GM21737 (cell line): ENCODE data around the gene LYPD5.
"Not testable (repeated sequence)": the region's sequence is repeated elsewhere in the genome, so short reads cannot be mapped to it uniquely, and the experiment has no call there.

Experiments used
- ATAC-seq: cut with Tn5 transposase; IDR thresholded peaks from one replicate; pipeline ENCODE4 v1.9.1; 2021; ENCODE audit warnings: mild to moderate bottlenecking, moderate library complexity; ENCODE audit not compliant: unreplicated experiment

LYPD5 gene

GRCh38 chr19:43779147-43779819 is 23.0 kb downstream of the LYPD5 start:
- ATAC-seq = no peak

- ATAC-seq = no peak
Measured at GRCh38 chr19:43778651-43779050, 23.6 kb downstream of the LYPD5 start.

- no peak for ATAC-seq
Measured at GRCh38 chr19:43777163-43777695, 25.0 kb downstream of the LYPD5 start.

DNA sequence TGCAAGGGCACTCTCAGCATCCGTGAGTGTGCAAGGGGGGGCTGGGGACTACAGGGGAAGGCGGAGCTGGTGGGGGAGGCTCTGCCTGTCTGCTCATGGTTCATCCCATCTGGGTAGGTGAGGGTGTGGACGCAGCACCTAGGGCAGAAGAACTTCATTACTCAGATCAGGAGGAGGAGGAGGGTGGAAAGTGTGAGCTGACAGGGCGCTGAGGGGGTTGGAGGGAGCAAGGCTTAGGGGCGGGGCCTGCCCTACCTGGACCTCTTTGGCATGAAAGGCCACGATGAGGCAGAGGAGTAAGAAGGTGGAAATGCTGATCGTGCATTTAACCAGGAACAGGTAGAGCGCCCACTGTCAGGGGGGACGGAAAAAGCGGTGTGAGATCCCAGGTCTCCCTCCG is 26.0 kb downstream of the LYPD5 start:
- ATAC-seq = no peak

DNA sequence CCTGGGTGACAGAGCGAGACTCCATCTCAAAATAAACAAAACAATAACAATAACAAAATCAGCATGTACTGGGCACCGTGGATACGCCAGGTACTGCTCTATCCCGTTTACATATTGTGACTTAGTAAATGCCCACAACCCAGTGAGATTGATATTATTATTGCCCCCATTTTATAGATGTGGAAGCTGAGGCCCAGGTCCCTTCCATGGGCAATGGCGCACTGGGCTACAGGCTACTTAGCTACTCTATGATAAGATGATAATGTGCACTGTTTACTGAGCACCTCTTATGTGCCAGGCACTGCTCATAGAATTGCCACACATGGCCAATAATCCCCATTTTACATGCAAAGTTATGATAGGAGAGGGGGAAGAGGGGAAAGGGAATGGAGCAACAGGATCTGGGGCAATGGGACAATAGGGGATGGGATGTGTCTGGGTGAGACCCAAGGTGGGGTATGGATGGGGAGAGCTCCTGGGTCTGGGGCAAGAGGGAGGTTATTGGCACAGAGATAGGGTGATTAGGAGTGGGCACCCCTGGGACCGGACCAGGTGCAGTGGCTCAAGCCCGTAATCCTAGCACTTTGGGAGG is 26.9 kb downstream of the LYPD5 start:
- no peak for ATAC-seq

DNA sequence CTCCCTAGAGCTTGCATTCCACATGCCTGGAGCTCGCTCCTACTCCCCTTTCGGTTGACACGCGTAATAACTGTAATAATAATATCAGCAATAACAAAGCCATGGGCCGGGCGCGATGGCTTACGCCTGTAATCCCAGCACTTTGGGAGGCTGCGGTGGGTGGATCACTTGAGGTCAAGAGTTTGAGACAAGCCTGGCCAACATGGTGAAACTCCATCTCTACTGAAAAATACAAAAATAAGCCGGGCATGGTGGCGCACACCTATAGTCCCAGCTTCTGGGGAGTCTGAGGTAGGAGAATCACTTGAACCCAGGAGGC is 27.3 kb downstream of the LYPD5 start:
- ATAC-seq = not testable (repeated sequence)

DNA sequence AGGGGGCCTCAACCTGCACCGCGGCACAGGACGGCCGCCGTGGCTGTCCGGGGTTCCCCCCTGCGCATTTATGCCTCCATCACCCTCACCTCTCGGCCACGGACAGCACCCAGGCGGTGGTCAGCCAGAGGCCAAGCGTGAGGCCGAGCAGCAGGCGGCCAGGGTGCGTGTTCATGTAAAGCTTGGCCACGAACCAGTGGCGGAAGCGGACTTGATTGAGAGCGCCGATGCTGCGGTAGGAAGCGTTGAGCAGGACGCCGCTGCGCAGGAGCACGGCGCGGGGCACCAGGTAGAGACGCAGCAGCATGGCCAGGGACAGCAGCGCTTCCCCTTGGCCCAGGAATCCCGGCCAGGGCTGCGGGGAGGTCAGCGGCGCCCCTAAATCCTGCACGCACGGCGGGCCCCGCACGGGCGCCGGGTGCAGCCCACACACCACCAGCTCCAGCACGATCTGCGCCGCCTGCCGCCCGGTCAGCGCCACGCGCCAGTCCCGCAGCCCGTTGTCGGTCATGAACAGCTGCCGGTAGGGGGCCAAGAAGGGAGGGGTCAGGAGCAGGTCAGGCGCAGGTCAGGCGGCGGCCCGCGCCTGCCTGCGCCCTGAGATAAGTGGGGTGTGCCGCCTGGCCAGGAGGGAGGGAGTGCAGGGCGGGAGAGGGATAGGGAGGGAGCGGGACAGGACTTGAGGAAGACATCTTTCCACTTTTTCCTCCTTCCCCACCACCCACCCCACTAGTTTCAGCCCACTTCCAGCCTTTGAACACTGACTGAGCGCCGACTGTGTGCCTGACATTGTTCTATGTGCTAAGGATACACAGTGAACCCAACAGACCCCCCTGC is 27.9 kb downstream of the LYPD5 start:
- no peak for ATAC-seq

- ATAC-seq = no peak
Measured at GRCh38 chr19:43773725-43774102, 28.5 kb downstream of the LYPD5 start.

- ATAC-seq = no peak
Measured at GRCh38 chr19:43769256-43769655, 33.0 kb downstream of the LYPD5 start.

DNA sequence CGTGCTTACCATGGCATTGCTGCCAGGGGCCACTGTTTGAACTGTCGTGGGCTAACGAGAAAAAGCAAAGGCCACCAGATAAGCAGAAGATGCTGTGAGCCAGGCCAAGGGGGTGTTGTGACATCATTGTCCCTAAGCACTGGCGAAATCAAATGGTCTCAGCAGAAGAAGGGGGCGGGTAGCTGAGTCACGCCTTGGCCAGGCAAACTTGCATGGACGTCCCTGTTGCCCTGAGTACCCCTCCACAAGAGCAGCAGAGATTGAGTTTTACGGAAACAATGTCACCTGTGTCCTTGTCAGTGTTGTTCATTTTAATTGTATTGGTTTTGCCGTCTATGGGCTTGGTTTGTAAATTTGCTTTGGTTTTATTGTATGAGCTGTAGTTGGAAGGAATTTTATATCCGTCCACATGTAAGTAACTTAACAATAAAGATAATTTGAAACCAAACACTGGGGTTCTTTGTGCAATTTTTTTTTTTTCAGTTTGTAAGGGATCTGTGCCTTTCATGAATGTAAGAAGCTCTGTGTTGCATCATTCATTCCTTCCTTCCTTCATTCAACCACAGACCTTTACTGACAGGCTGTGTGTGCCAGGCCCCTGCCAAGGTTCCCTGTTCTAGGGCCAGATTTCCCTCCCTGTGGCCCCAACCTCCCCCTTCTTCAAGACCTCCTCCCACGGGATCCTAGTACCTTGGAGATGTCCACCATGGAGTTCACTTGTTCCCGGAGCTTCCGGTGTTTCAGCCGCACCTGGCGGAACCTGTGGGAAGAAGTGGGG is 33.8 kb downstream of the LYPD5 start:
- no peak for ATAC-seq

- ATAC-seq = no peak
Measured at GRCh38 chr19:43767818-43768217, 34.4 kb downstream of the LYPD5 start.

GRCh38 chr19:43767316-43767715 is 34.9 kb downstream of the LYPD5 start:
- ATAC-seq = no peak

GRCh38 chr19:43766755-43767043 is 35.5 kb downstream of the LYPD5 start:
- ATAC-seq = no peak

DNA sequence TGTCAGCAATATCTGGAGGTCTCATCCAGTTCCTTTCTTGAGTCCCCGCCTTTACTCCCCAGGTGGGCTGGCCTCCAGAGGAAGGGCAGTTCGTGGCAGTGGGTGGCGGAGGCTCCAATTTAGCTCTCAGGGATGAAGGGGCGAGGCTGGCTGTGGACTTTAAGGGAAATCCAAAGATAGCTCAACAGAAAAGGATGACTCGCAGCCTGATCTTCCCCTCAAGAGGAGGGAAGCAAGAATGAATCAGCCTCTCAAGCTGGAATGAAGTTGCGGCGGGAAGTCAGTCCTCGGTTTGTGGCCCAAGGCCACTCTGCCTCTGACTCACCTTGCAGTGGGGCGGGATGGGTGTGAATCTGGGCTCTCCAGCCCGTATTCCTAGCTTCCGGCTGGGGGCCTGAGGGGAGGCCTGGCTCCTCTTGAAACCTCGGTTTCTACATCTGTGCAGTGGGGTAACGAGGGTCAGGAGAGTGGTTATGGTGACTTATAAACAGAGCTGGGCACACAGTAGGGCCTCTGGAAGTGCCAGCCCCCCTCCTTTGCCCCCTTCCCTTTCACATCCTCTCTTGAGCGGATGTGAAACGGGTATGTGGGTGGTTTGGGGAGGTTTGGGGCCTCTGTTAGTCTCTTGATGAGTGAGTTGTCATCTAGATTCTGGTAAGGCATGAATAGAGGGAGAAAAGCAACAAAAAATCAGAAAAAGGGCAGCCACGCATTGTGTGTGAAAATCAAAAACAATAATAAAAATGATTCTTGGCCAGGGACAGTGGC is 37.0 kb downstream of the LYPD5 start:
- peak; percentile 65 for ATAC-seq

DNA sequence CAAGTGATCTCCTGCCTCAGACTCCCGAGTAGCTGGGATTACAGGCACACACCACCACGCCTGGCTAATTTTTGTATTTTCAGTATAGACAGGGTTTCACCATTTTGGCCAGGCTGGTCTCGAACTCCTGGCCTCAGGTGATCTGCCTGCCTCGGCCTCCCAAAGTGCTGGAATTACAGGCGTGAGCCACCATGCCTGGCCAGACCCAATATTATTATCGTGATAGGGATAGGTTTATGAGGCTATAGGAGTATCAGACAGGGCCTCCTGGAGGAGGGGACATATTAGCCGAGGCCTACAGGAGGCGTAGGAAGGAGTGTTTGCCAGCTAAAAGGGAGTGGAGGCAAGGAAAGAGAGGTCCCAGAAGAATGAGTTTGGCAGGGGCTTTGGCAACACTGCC is 37.6 kb downstream of the LYPD5 start:
- ATAC-seq = not testable (repeated sequence)

- no peak for ATAC-seq
Measured at GRCh38 chr19:43763473-43763939, 38.7 kb downstream of the LYPD5 start.

DNA sequence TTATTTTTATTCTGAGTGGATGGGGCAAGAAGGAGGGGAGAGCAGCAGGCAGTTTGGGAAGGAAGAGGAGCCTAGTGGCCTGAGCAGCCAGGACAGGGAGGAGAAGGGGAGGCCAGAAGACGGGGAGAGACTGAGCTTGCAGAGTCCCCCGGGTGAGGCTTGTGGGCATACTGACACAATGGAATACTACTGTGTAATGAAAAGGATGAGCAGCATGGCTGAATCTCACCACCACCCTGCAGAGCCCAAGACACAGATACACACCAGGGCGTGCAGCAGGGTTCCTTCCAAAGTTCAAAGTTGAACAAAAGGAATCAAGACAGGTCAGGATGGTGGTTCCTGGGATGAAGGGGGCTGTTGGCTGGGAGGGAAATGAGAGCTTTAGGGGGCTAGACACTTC is 39.4 kb downstream of the LYPD5 start:
- ATAC-seq = no peak

- ATAC-seq = no peak
Measured at GRCh38 chr19:43760941-43761340, 41.3 kb downstream of the LYPD5 start.

GRCh38 chr19:43759515-43759914 is 42.7 kb downstream of the LYPD5 start:
- ATAC-seq = no peak

- peak; percentile 22 for ATAC-seq
Measured at GRCh38 chr19:43755256-43755801, 46.9 kb downstream of the LYPD5 start.
